Suprapubic skin (tissue), 4 donors: ENCODE measurements around the gene TESK1. TPM values are rescaled to one million over a fixed set of nuclear protein-coding genes. Genes with fewer than 3 reads are reported as not detected.
"Not testable (repeated sequence)": the region's sequence is repeated elsewhere in the genome, so short reads cannot be mapped to it uniquely, and the experiment has no call there.

ENCODE experiments used
- DNase-seq, 2 donors: peaks; one replicate each; pipeline ENCODE4 v3.0.0-alpha.2; 2019; ENCODE audit warnings: low spot score in 2 of 2
- H3K27ac ChIP-seq: fragments of 200-600 bp; sonication (generic); one replicate; pipeline ENCODE4 v1.5.1; 2019
- H3K27me3 ChIP-seq: fragments of 200-600 bp; sonication (generic); one replicate; pipeline ENCODE4 v1.5.1; 2019
- H3K36me3 ChIP-seq: fragments of 200-600 bp; sonication (generic); one replicate; pipeline ENCODE4 v1.5.1; 2019
- H3K4me1 ChIP-seq: fragments of 200-600 bp; sonication (generic); one replicate; pipeline ENCODE4 v1.5.1; 2019
- H3K4me3 ChIP-seq: fragments of 200-600 bp; sonication (generic); one replicate; pipeline ENCODE4 v1.5.1; 2019; ENCODE audit warnings: mild to moderate bottlenecking
- H3K9me3 ChIP-seq: fragments of 200-600 bp; sonication (generic); one replicate; pipeline ENCODE4 v1.5.1; 2019
- CTCF ChIP-seq, 2 donors: fragments of 200-600 bp in 1 of 2; fragments of 450-650 bp in 1 of 2; sonication (generic) in 1 of 2; IDR thresholded peaks; one replicate each; pipeline ENCODE4 v1.5.1; 2016 to 2019; ENCODE audit warnings: antibody characterized with exemption in 2 of 2, mild to moderate bottlenecking in 1 of 2, moderate library complexity in 1 of 2
- EP300 ChIP-seq: sonication (generic); formaldehyde crosslinking; IDR thresholded peaks from one replicate; pipeline ENCODE4 v1.6.1; 2017; ENCODE audit warnings: antibody characterized with exemption
- POLR2A ChIP-seq, 2 donors: fragments of 450-650 bp; IDR thresholded peaks; one replicate each; pipeline ENCODE4 v1.6.1; 2017; ENCODE audit warnings: antibody characterized with exemption in 2 of 2, mild to moderate bottlenecking in 2 of 2, moderate library complexity in 2 of 2
- POLR2AphosphoS5 ChIP-seq, 3 donors: sonication (generic); formaldehyde crosslinking; IDR thresholded peaks; one replicate each; pipeline ENCODE4 v1.6.1; 2017; ENCODE audit warnings: antibody characterized with exemption in 3 of 3
- WGBS: methylation state at CpG from one replicate; pipeline ENCODE4 v1.1.5; 2018; 5-methylcytosine and 5-hydroxymethylcytosine counted together
- total RNA-seq, 4 donors: library from RNA; depleted of rRNA; stranded (reverse); fragments of >200 nt; gene quantifications; one replicate each; pipeline ENCODE4 v1.1.0, GENCODE V29; 2016

TESK1 gene
- total RNA-seq, 4 donors from 2014 or later = 34.1 to 50.7 (median 46.5) TPM

- TF ChIP-seq POLR2AphosphoS5 (IDR thresholded peaks at IDR 0.05) (no peak), POLR2A (IDR thresholded peaks at IDR 0.05) (no peak)
- no peaks in the 10 kb centered on the region for H3K9me3 ChIP-seq
- peak in 1 of 2 donors; percentile 43 for DNase-seq
- H3K36me3 ChIP-seq = no peaks in the 10 kb centered on the region
- H3K4me3 ChIP-seq = no peak overlapping the region
- no peak overlapping the region for H3K27ac ChIP-seq
- no peaks in the 10 kb centered on the region for H3K27me3 ChIP-seq
- peaks cover 28% of the 10 kb centered on the region for H3K4me1 ChIP-seq
- 97% methylated on average over 11 of the region's 12 CpGs for WGBS
Observed at GRCh38 chr9:35643046-35643445, 38.0 kb downstream of the TESK1 start.

- H3K9me3 ChIP-seq, H3K27me3 ChIP-seq, H3K36me3 ChIP-seq: not testable (repeated sequence)
- 48% methylated on average over 10 of the region's 10 CpGs for WGBS
- peak overlapping the region; percentile 64 for H3K4me3 ChIP-seq
- H3K27ac ChIP-seq = peak overlapping the region; percentile 90
- H3K4me1 ChIP-seq = peaks cover 40% of the 10 kb centered on the region
- DNase-seq = peak in 1 of 2 donors; percentile 52
Observed at GRCh38 chr9:35645736-35646135, 40.7 kb downstream of the TESK1 start.

- Histone ChIP-seq H3K27me3 (no peaks in the 10 kb centered on the region), H3K4me3 (peak overlapping the region; percentile 64), H3K27ac (peak overlapping the region; percentile 90), H3K36me3 (no peaks in the 10 kb centered on the region), H3K9me3 (no peaks in the 10 kb centered on the region), H3K4me1 (peaks cover 40% of the 10 kb centered on the region)
- TF ChIP-seq EP300 (no peak), POLR2A (IDR thresholded peaks at IDR 0.05) (no peak), POLR2AphosphoS5 (IDR thresholded peaks at IDR 0.05) (no peak), CTCF (IDR thresholded peaks at IDR 0.05) (no peak)
- DNase-seq = peak in 1 of 2 donors; percentile 72
- 2% methylated on average over 11 of the region's 11 CpGs for WGBS
Observed at GRCh38 chr9:35646153-35646532, 41.1 kb downstream of the TESK1 start.

GRCh38 chr9:35646533-35647265 lies 41.6 kb downstream of the TESK1 start:
- Histone ChIP-seq H3K36me3 (no peaks in the 10 kb centered on the region), H3K4me1 (peaks cover 40% of the 10 kb centered on the region), H3K9me3 (no peaks in the 10 kb centered on the region), H3K27ac (peak overlapping the region; percentile 90), H3K27me3 (no peaks in the 10 kb centered on the region), H3K4me3 (peak overlapping the region; percentile 64)
- peak; percentile 95 to 96 for DNase-seq
- 2% methylated on average over 16 of the region's 58 CpGs for WGBS
- TF ChIP-seq POLR2A (IDR thresholded peaks at IDR 0.05) (peak; percentile 33 to 94), POLR2AphosphoS5 (IDR thresholded peaks at IDR 0.05) (peak; percentile 37 to 79 (median 66)), CTCF (IDR thresholded peaks at IDR 0.05) (peak; percentile 89 to 97), EP300 (no peak)

- H3K27ac ChIP-seq = no peak overlapping the region
- no peaks in the 10 kb centered on the region for H3K36me3 ChIP-seq
- H3K9me3 ChIP-seq = no peaks in the 10 kb centered on the region
- peak in 1 of 2 donors; percentile 70 for DNase-seq
- peaks cover 43% of the 10 kb centered on the region for H3K4me1 ChIP-seq
- WGBS = 50% methylated on average over 12 of the region's 26 CpGs
- H3K27me3 ChIP-seq = no peaks in the 10 kb centered on the region
- peak overlapping the region; percentile 9 for H3K4me3 ChIP-seq
- no peak for TF ChIP-seq POLR2AphosphoS5 (IDR thresholded peaks at IDR 0.05)
- no peak for TF ChIP-seq EP300
- TF ChIP-seq POLR2A (IDR thresholded peaks at IDR 0.05) = no peak
- no peak for TF ChIP-seq CTCF (IDR thresholded peaks at IDR 0.05)
Observed at GRCh38 chr9:35649431-35650340, 44.6 kb downstream of the TESK1 start.
